HUES64 (cell line): ENCODE measurements around the gene TBC1D21.

ENCODE experiments used
- H3K27ac ChIP-seq: 2 replicates; pipeline ENCODE4 v1.7.0; 2013; ENCODE audit warnings: low read depth, low read length, inconsistent platforms
- H3K27me3 ChIP-seq: 2 replicates; pipeline ENCODE4 v1.6.1; 2013; ENCODE audit warnings: mild to moderate bottlenecking, low read length; ENCODE audit not compliant: insufficient read depth
- H3K36me3 ChIP-seq: 2 replicates; pipeline ENCODE4 v1.6.1; 2013; ENCODE audit warnings: mild to moderate bottlenecking, low read length; ENCODE audit not compliant: insufficient read depth
- H3K4me1 ChIP-seq: 2 replicates; pipeline ENCODE4 v1.6.1; 2013; ENCODE audit warnings: mild to moderate bottlenecking, low read length, moderate library complexity; ENCODE audit not compliant: insufficient read depth
- H3K4me3 ChIP-seq: 2 replicates; pipeline ENCODE4 v1.5.1; 2013; ENCODE audit warnings: mild to moderate bottlenecking, low read length, moderate library complexity
- H3K9ac ChIP-seq: 2 replicates; pipeline ENCODE4 v1.6.1; 2013; ENCODE audit warnings: mild to moderate bottlenecking, low read depth, low read length
- H3K9me3 ChIP-seq: 2 replicates; pipeline ENCODE4 v1.6.1; 2013; ENCODE audit warnings: low read depth, low read length; ENCODE audit not compliant: insufficient read depth
- WGBS: fragments of 150-250, 120-280 bp; methylation state at CpG from one replicate; pipeline ENCODE4 v1.1.7; 2013; ENCODE audit warnings: missing lambda C conversion rate; 5-methylcytosine and 5-hydroxymethylcytosine counted together

The TBC1D21 gene

DNA sequence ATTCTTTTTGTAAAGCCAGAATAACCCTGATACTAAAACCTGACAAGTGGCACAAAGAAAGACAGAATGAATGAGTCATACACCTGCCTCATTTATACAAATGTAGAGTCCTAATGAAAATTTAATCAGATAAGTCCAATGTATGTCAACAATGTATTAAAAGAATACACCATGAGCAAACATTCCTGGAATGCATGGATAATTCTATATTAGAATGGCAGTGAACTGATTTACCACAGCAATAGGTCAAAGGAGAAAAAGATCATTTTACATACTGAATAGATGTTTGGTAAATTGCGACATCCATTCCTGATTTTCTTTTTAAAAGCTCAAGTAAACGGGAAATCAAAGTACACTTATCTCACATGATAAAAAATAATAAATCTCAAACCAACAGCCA, 41.7 kb downstream of the TBC1D21 start:
- 80% methylated on average over 2 of the region's 2 CpGs for WGBS
- Histone ChIP-seq H3K27me3 (no peaks in the 10 kb centered on the region), H3K27ac (no peak overlapping the region), H3K9ac (no peak overlapping the region), H3K36me3 (peaks cover 15% of the 10 kb centered on the region; the same call in 1 of the 2 replicates), H3K9me3 (0 out of 2 replicates have a peak, but pooled peaks cover 4% of the 10 kb centered on the region), H3K4me3 (no peak overlapping the region), H3K4me1 (no peaks in the 10 kb centered on the region)

DNA sequence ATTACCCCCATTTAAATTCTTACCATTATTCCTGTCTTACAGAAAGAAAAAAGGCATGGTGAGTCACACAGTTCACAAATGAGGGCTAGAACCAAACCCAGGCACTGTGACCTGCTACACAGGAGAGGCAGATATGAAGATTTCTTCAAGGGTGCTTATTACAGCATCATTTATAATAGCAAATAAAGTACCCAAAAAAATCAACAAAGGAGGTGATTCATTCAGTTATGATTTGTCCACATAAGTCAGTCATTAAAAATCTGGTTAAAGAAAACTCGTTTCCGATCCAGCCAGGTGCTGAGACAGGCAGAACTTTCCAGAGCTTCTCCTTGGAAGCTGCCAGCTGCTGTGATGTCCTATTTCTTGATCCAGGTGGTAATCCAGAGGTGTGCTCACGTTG, 45.4 kb downstream of the TBC1D21 start:
- Histone ChIP-seq H3K9me3 (0 out of 2 replicates have a peak, but pooled peaks cover 4% of the 10 kb centered on the region), H3K9ac (no peak overlapping the region), H3K4me1 (peaks cover 24% of the 10 kb centered on the region), H3K36me3 (peaks cover 15% of the 10 kb centered on the region; the same call in 1 of the 2 replicates), H3K4me3 (no peak overlapping the region), H3K27ac (no peak overlapping the region), H3K27me3 (no peaks in the 10 kb centered on the region)
- WGBS = 91% methylated on average over 3 of the region's 3 CpGs

DNA sequence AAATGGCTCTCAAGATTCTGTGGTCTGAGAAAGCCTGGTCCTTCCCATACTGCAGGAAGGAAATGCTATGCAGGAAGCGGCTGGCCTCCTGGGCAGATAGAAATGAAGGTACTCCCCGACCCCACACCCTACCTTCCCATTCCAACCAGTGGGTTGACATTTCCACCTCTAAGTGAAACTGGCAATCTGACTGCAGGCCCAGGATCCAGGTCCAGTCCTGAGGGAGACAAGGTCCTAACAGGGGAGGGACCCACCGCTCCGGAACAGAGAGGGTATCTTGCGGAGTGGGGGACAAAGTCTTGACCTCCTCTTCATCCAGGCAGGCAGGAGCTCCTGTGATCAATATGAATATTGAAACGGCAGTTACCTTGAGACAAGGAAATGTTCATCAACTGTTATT, 46.3 kb downstream of the TBC1D21 start:
- no peaks in the 10 kb centered on the region for H3K27me3 ChIP-seq
- H3K4me1 ChIP-seq = peaks cover 33% of the 10 kb centered on the region
- no peak overlapping the region for H3K9ac ChIP-seq
- 92% methylated on average over 6 of the region's 6 CpGs for WGBS
- no peak overlapping the region for H3K27ac ChIP-seq
- no peak overlapping the region for H3K4me3 ChIP-seq
- peaks cover 15% of the 10 kb centered on the region; the same call in 1 of the 2 replicates for H3K36me3 ChIP-seq
- H3K9me3 ChIP-seq = 0 out of 2 replicates have a peak, but pooled peaks cover 4% of the 10 kb centered on the region

DNA sequence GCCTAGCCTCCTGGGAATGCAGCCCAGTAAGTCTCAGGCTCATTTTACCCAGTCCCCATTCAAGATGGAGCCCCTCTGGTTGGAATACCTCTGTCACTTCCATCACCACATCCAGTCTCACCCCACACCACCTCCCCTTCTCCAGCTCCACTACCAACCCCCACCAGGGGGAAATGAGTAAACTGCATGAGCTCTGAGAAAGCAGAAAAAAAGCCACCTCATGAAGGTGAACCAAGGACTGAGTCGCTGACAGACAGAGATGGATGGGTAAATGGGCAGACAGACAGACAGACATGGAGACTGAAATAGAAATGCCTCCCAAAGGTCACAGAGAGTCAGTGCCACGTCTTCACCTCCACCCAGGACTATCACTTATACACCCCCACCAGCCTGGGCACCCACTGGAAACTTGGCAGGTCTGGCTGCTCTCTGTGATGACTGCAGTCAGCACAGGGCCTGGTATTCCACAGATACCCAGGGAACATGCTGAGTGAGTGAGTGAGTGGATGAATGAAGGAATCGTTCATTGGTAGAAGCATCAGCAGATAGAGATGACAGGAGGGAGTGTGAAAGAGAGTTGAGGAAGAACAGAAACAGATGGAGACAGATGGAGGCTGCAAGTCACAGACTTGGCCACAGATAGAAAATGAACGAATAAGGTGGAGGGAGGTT, 48.0 kb downstream of the TBC1D21 start:
- Histone ChIP-seq H3K9ac (no peak overlapping the region), H3K9me3 (no peaks in the 10 kb centered on the region), H3K36me3 (0 out of 2 replicates have a peak, but pooled peaks cover 11% of the 10 kb centered on the region), H3K4me3 (no peak overlapping the region), H3K27ac (no peak overlapping the region), H3K4me1 (peaks cover 47% of the 10 kb centered on the region), H3K27me3 (no peaks in the 10 kb centered on the region)
- WGBS = 85% methylated on average over 4 of the region's 4 CpGs

DNA sequence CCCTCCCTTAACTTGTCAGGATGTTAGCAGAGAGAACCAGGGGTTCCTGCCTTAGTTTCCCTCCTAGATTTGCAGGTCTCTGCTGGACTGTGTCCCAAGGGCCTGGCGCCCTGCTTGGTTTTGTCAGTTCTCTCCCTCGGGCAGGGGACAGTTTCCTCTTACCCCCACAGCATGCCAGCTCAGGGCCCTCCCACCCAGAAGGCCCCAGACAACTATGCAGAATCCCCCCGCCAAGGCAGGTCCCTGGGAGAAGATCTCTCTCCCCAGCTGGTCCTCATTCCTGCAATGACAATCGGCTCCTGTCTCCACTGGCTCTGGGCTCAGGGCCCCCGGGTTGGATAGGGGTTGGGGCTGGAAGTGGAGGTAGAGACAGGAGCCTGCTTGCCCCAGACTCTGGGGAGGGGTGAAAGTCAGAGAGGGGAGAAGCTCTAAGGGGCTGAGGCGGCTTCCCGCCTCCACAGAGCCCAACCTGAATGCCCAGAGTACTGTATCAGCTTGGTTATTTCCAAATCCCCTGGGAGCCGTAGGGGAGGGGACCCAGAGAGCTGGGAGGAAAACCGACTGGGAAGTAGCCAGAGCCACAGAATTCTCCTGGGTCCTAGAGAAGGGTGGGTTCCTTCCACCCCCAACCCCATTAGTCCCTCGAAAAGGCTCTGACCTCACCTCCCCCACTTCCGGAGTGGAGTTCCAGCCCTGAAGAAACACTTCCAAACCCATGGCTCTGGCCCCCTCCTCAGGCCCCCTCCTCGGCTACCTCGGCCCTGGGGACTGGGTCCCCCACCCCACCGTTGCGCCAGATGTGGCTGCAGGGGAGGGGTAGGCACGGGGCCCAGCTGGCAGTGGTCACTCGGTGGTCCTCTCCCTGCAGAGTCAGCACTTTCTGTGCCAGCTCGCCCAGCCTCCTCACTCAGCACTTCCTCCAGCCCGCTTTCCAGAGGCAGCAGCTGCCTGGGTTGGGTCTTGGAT, 49.1 kb downstream of the TBC1D21 start:
- H3K9me3 ChIP-seq = no peaks in the 10 kb centered on the region
- H3K4me3 ChIP-seq = peak overlapping the region; percentile 41
- 0 out of 2 replicates have a peak, but pooled peaks cover 11% of the 10 kb centered on the region for H3K36me3 ChIP-seq
- WGBS = 18% methylated on average over 19 of the region's 19 CpGs
- H3K9ac ChIP-seq = peak overlapping the region; percentile 24; the same call in 1 of the 2 replicates
- H3K27me3 ChIP-seq = no peaks in the 10 kb centered on the region; the same call in 1 of the 2 replicates
- peaks cover 47% of the 10 kb centered on the region for H3K4me1 ChIP-seq
- H3K27ac ChIP-seq = peak overlapping the region; percentile 39

DNA sequence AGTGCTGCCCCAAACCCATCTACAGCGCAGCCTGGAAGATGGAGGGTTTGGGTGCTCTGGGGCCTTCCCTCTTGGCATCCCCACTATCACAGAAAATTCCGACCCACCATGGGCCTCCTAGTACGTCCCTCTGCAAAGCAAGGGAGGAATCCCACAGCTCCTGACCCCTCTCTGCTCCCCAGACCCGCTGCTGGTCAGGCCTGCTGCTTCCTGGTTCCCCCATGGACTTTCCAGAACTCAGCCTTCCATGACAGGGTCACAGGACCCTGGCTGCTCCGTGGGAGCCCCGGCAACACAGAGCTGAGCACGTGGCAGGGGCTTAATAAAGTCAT, 49.8 kb downstream of the TBC1D21 start:
- H3K4me1 ChIP-seq = peaks cover 49% of the 10 kb centered on the region
- H3K36me3 ChIP-seq = 0 out of 2 replicates have a peak, but pooled peaks cover 7% of the 10 kb centered on the region
- 36% methylated on average over 6 of the region's 7 CpGs for WGBS
- H3K9ac ChIP-seq = no peak overlapping the region
- no peaks in the 10 kb centered on the region for H3K9me3 ChIP-seq
- H3K27ac ChIP-seq = no peak overlapping the region
- peak overlapping the region; percentile 41; the same call in 1 of the 2 replicates for H3K4me3 ChIP-seq
- no peaks in the 10 kb centered on the region; the same call in 1 of the 2 replicates for H3K27me3 ChIP-seq

DNA sequence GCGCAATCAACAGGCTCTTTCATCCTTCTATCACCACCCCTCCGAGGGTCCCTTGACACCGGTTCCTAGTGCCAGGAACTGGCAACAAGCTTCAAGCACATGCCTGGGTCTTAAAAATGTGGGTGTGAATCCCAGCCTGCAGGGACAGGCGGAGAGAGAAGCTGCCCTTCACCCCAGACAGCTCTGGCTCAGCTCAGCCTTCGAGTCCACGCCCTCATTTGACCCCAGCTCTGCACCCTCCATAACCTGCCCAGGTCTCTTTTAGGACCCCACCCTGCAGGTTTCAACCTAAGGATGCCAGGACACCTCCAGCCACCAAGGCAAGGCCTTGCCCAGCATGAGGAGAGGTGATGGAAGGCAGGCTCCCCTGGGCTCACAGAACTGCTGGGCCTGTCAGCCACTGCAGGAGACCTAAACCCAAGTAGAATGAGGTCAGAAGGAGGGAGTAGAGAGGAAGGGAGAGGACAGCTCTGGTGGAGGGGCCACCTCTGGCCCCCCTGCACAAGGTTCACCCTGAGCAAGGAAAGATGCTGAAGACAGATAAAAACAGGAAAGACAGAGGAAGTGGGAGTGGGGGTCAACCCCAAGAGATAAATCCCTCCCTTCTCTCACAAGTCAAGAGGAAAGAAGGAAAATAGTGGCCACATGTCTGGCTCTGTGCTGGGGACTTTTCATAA, 50.3 kb downstream of the TBC1D21 start:
- Histone ChIP-seq H3K4me1 (peaks cover 50% of the 10 kb centered on the region), H3K36me3 (0 out of 2 replicates have a peak, but pooled peaks cover 5% of the 10 kb centered on the region), H3K27me3 (no peaks in the 10 kb centered on the region; the same call in 1 of the 2 replicates), H3K27ac (no peak overlapping the region), H3K9ac (no peak overlapping the region), H3K9me3 (no peaks in the 10 kb centered on the region), H3K4me3 (no peak overlapping the region)
- WGBS = 66% methylated on average over 6 of the region's 6 CpGs

DNA sequence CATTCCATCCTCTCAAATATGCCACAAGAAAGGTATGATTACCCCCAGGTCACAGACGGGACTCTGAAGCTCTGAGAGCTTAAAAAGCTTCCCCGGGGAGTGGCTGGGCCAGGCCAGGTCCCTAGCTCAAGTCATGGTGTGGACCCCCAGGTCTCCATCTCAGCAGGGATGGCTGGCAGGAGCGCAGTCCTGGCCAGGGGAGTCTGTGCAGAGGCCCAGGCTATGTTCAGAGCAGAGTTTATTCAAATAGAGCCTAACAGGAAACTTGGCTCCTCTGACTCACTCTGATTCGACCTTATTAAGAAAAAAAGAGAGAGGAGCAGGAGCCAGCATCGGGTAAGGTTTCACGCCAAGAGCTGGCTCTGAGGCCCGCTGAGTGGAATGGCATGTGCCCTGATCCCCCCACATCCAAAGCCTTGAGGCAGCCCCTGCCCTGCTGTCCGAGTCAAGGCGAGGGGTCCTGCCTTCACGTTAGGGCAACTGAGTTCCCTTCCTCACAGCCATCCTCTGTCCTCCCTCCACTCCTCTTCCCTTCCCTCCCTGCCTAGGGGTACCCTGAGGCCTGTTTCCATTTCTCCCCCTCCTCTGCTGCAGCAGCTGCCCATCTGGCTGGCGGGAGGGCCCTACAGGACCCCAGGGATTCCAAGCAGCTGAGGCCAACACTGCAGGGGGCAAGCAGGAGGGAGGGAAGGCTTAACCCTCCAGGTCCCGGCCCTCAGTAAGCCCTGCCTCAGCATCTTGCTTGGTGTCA, 51.0 kb downstream of the TBC1D21 start:
- Histone ChIP-seq H3K9ac (no peak overlapping the region), H3K27ac (no peak overlapping the region), H3K36me3 (no peaks in the 10 kb centered on the region), H3K4me1 (peaks cover 50% of the 10 kb centered on the region), H3K27me3 (no peaks in the 10 kb centered on the region; the same call in 1 of the 2 replicates), H3K4me3 (no peak overlapping the region), H3K9me3 (no peaks in the 10 kb centered on the region)
- whole genome bisulfite sequencing = 25% methylated on average over 12 of the region's 12 CpGs

DNA sequence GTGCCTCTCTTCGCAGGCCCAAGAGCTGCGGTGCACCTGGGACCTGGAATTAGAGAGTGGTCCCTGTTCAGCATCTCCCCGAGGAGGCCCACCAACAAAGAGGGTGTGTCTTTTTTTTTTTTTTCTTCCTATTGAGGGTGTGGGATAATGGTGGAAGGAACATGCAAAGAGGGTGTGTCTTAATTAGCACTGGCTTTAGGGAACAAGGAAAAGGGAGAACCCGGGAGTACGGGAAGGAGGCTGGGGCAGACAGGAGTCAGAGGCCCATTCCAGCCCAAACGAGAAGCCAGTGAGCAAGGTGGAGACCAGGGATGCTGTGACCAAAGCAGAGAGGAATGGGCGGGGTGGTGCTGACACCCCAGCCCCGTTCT, 52.5 kb downstream of the TBC1D21 start:
- no peaks in the 10 kb centered on the region; the same call in 1 of the 2 replicates for H3K27me3 ChIP-seq
- peaks cover 50% of the 10 kb centered on the region for H3K4me1 ChIP-seq
- H3K9me3 ChIP-seq = no peaks in the 10 kb centered on the region
- 42% methylated on average over 8 of the region's 8 CpGs for WGBS
- H3K4me3 ChIP-seq = peak overlapping the region; percentile 65
- no peak overlapping the region for H3K9ac ChIP-seq
- no peak overlapping the region for H3K27ac ChIP-seq
- no peaks in the 10 kb centered on the region for H3K36me3 ChIP-seq

DNA sequence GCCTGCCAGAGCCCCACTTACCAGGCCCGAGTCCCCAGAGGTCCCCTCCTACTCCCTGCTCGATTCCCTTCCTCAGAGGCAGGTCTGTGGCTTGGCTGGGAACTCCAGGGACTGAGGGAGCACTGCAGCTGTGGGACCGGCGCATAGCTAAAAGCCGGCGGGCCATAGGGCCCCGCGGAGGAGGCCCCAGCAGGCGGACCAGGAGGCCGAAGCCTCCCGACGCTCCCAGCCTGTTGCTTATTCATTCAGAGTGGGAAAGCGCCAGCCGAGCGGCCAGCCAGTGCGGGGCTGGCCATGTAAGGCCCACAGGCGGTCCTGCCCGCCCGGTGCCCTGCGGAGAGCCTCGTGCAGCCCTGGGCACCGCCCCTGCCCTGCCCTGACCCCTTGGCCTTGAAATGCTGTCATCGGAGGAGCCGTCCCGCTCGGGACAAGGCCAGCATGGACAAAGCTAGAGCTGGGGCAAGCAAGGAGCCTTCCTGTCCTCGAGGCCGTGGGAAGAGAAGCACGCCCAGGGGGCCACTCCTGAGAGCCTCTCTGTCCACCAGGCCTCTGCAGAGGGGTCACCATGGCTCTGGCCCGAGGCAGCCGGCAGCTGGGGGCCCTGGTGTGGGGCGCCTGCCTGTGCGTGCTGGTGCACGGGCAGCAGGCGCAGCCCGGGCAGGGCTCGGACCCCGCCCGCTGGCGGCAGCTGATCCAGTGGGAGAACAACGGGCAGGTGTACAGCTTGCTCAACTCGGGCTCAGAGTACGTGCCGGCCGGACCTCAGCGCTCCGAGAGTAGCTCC, 53.0 kb downstream of the TBC1D21 start, which contains the start of gene LOXL1:
TSS of gene LOXL1 (plus strand) at position 244 of the 784 bp plus-strand sequence. CDS start at position 566, 322 bp downstream.
- Histone ChIP-seq H3K27me3 (no peaks in the 10 kb centered on the region; the same call in 1 of the 2 replicates), H3K9ac (peak within 1 kb of the TSS; percentile 50), H3K4me3 (peak within 1 kb of the TSS; percentile 65), H3K36me3 (no peaks in the 10 kb centered on the region), H3K9me3 (no peaks in the 10 kb centered on the region), H3K27ac (peak within 1 kb of the TSS; percentile 68; the same call in 1 of the 2 replicates), H3K4me1 (peaks cover 50% of the 10 kb centered on the region)
- under 1% methylated on average over 47 of the region's 47 CpGs for WGBS
